GM23338 (cell line): ENCODE results near the gene PANK4. TPM values are rescaled to one million over a fixed set of nuclear protein-coding genes. Genes with fewer than 3 reads are reported as not detected.

Source experiments
- ATAC-seq: fragments of 200-7000 bp; cut with Tn5 transposase; 3 replicates; pipeline ENCODE4 v1.9.1; 2020
- DNase-seq: peaks from one replicate; pipeline ENCODE4 v3.0.0-alpha.2; 2015; ENCODE audit warnings: low spot score
- H2AFZ ChIP-seq: fragments of 200-600 bp; sonication (generic); 2 replicates; pipeline ENCODE4 v1.8.0; 2016; ENCODE audit warnings: antibody characterized with exemption, mild to moderate bottlenecking, moderate library complexity
- H3F3A ChIP-seq: fragments of 200-600 bp; sonication (generic); replicated peaks from 2 replicates; pipeline ENCODE4 v1.8.0; 2017; ENCODE audit warnings: antibody characterized with exemption, mixed run types, low read depth
- H3K27ac ChIP-seq: fragments of 200-600 bp; sonication (generic); 2 replicates; pipeline ENCODE4 v1.6.1; 2016; ENCODE audit warnings: low read depth
- H3K27me3 ChIP-seq: fragments of 200-600 bp; sonication (generic); 2 replicates; pipeline ENCODE4 v1.8.0; 2016; ENCODE audit warnings: mild to moderate bottlenecking, mixed run types, moderate library complexity; ENCODE audit not compliant: insufficient read depth
- H3K36me3 ChIP-seq: fragments of 200-600 bp; sonication (generic); 2 replicates; pipeline ENCODE4 v1.8.0; 2016; ENCODE audit warnings: mild to moderate bottlenecking; ENCODE audit not compliant: insufficient read depth
- H3K4me1 ChIP-seq: fragments of 200-600 bp; sonication (generic); 2 replicates; pipeline ENCODE4 v1.8.0; 2016; ENCODE audit warnings: mild to moderate bottlenecking, moderate library complexity; ENCODE audit not compliant: insufficient read depth
- H3K4me2 ChIP-seq: fragments of 200-600 bp; sonication (generic); 2 replicates; pipeline ENCODE4 v1.7.1; 2017; ENCODE audit warnings: mixed run types
- H3K4me3 ChIP-seq: fragments of 200-600 bp; sonication (generic); 2 replicates; pipeline ENCODE4 v1.6.1; 2016; ENCODE audit warnings: mixed run types
- H3K79me2 ChIP-seq: fragments of 200-600 bp; sonication (generic); replicated peaks from 2 replicates; pipeline ENCODE4 v1.8.0; 2017; ENCODE audit warnings: mild to moderate bottlenecking; ENCODE audit not compliant: insufficient read depth
- H3K9me2 ChIP-seq: fragments of 200-600 bp; sonication (generic); 2 replicates; pipeline ENCODE4 v1.8.0; 2017; ENCODE audit not compliant: insufficient read depth
- H4K20me1 ChIP-seq: fragments of 200-600 bp; sonication (generic); replicated peaks from 2 replicates; pipeline ENCODE4 v1.8.0; 2017; ENCODE audit warnings: mild to moderate bottlenecking; ENCODE audit not compliant: insufficient read depth
- H3K27ac Mint-ChIP-seq: 2 replicates; pipeline ENCODE4 v1.8.0; 2020; ENCODE audit warnings: inconsistent platforms, mild to moderate bottlenecking, moderate library complexity, mixed read lengths
- H3K27me3 Mint-ChIP-seq: 3 replicates; pipeline ENCODE4 v1.8.0; 2022; ENCODE audit warnings: low read depth, mild to moderate bottlenecking, moderate library complexity, mixed read lengths, inconsistent platforms; ENCODE audit not compliant: insufficient read depth, poor library complexity
- H3K36me3 Mint-ChIP-seq: 3 replicates; pipeline ENCODE4 v1.8.0; 2021; ENCODE audit warnings: low read depth, mild to moderate bottlenecking, inconsistent platforms, moderate library complexity, mixed read lengths
- H3K4me1 Mint-ChIP-seq: 3 replicates; pipeline ENCODE4 v1.8.0; 2020; ENCODE audit warnings: mild to moderate bottlenecking, inconsistent platforms, mixed read lengths
- H3K4me3 Mint-ChIP-seq: 3 replicates; pipeline ENCODE4 v1.8.0; 2021; ENCODE audit warnings: moderate library complexity, mild to moderate bottlenecking, inconsistent platforms, mixed read lengths
- H3K9me3 Mint-ChIP-seq: 3 replicates; pipeline ENCODE4 v1.8.0; 2020; ENCODE audit warnings: moderate library complexity, mild to moderate bottlenecking, inconsistent platforms, mixed read lengths
- CREB1 ChIP-seq: fragments of 250-450 bp; sonication (Bioruptor Pico); IDR thresholded peaks from 2 replicates; pipeline ENCODE4 v1.5.0; 2020; ENCODE audit warnings: low read depth, mild to moderate bottlenecking, moderate library complexity
- ETS1 ChIP-seq: IDR thresholded peaks from 2 replicates; pipeline ENCODE4 v1.6.1; 2016; ENCODE audit warnings: antibody characterized with exemption
- EZH2 ChIP-seq: fragments of 200-600 bp; sonication (generic); IDR thresholded peaks from one replicate; pipeline ENCODE4 v1.8.0; 2017; ENCODE audit warnings: antibody characterized with exemption, mild to moderate bottlenecking, low read depth; ENCODE audit not compliant: unreplicated experiment
- EZH2phosphoT487 ChIP-seq: fragments of 200-600 bp; sonication (generic); IDR thresholded peaks from one replicate; pipeline ENCODE4 v1.8.1; 2018; ENCODE audit warnings: antibody characterized with exemption; ENCODE audit not compliant: unreplicated experiment
- JUNB ChIP-seq: IDR thresholded peaks from one replicate; pipeline ENCODE4 v1.6.1; 2016; ENCODE audit warnings: antibody characterized with exemption; ENCODE audit not compliant: unreplicated experiment
- NANOG ChIP-seq: IDR thresholded peaks from 2 replicates; pipeline ENCODE4 v1.6.1; 2016; ENCODE audit warnings: antibody characterized with exemption, borderline replicate concordance
- POLR2AphosphoS5 ChIP-seq: IDR thresholded peaks from 2 replicates; pipeline ENCODE4 v1.6.1; 2016; ENCODE audit warnings: antibody characterized with exemption, low read depth
- STAT1 ChIP-seq: IDR thresholded peaks from one replicate; pipeline ENCODE4 v1.6.1; 2016; ENCODE audit warnings: antibody characterized with exemption; ENCODE audit not compliant: unreplicated experiment
- ZNF114 ChIP-seq: fragments of 250-450 bp; sonication (Bioruptor Pico); IDR thresholded peaks from 2 replicates; pipeline ENCODE4 v1.5.0; 2020; ENCODE audit warnings: mild to moderate bottlenecking, moderate library complexity
- ZNF331 ChIP-seq: fragments of 250-450 bp; sonication (Bioruptor Pico); IDR thresholded peaks from 2 replicates; pipeline ENCODE4 v1.5.0; 2020; ENCODE audit warnings: low read depth, mild to moderate bottlenecking, moderate library complexity
- ZNF462 ChIP-seq: fragments of 250-450 bp; sonication (Bioruptor Pico); IDR thresholded peaks from 2 replicates; pipeline ENCODE4 v1.5.0; 2020; ENCODE audit warnings: mild to moderate bottlenecking, moderate library complexity
- polyA plus RNA-seq: library from polyadenylated mRNA; unstranded; fragments of >200 nt; fragmentation: Nextera tagmentation; extraction: Ambion mirVana; gene quantifications from 2 replicates; pipeline ENCODE4 v1.2.1, GENCODE V29; 2016
- total RNA-seq: library from RNA; depleted of rRNA; stranded (reverse); fragments of >200 nt; shearing (Covaris generic); gene quantifications from 2 replicates; pipeline ENCODE4 v1.2.3, GENCODE V29; 2014
- TF ChIP-seq, protein P1 (sequence below), 2 experiments: fragments of 200-600 bp in 1 of 2; sonication (generic) in 1 of 2; conservative IDR thresholded peaks; 2 replicates each; pipeline versions ENCODE4 v1.5.1 to v1.6.1; 2016 to 2017; ENCODE audit warnings: antibody characterized with exemption in 2 of 2, low read depth in 2 of 2, mild to moderate bottlenecking in 2 of 2, moderate library complexity in 1 of 2
- TF ChIP-seq, protein P2 (sequence below): IDR thresholded peaks from one replicate; pipeline ENCODE4 v1.6.1; 2018; ENCODE audit warnings: antibody characterized with exemption; ENCODE audit not compliant: unreplicated experiment

The PANK4 gene
- total and polyA plus RNA-seq, 2 experiments from 2014 or later: 25.8 to 43.7 TPM

DNA sequence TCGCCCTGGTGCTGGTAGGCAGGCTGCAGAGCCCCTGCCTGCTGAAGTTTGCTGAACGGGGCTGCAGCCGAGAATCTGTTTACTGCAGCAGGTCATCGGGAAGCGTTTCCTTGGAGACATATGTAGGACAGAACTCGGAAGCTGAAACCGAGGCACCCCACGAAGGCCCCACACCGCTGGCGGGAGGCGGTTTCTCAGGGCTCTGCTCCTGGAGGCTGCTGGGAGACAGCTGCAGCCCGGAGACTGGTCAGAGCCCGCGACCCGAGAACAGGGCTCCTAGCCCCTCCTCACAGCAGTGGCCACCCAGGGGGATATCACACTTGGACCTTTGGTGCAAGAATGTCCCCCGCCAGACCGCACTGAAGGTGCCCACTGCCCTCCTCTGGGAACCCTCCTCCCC lies 63.0 kb downstream of the PANK4 start:
- Mint-ChIP-seq H3K36me3 (no peaks in the 10 kb centered on the region), H3K4me3 (no peak overlapping the region), H3K27me3 (peaks cover 5% of the 10 kb centered on the region), H3K9me3 (no peaks in the 10 kb centered on the region), H3K27ac (no peak overlapping the region), H3K4me1 (no peaks in the 10 kb centered on the region)
- TF ChIP-seq STAT1 (no peak), EZH2phosphoT487 (no peak), JUNB (no peak), NANOG (no peak), ZNF114 (CRISPR knock-in tag) (no peak), ZNF462 (CRISPR knock-in tag) (no peak), ZNF331 (no peak), CREB1 (CRISPR knock-in tag) (no peak), ETS1 (no peak), EZH2 (no peak), POLR2AphosphoS5 (no peak)
- TF ChIP-seq, protein P1, sequence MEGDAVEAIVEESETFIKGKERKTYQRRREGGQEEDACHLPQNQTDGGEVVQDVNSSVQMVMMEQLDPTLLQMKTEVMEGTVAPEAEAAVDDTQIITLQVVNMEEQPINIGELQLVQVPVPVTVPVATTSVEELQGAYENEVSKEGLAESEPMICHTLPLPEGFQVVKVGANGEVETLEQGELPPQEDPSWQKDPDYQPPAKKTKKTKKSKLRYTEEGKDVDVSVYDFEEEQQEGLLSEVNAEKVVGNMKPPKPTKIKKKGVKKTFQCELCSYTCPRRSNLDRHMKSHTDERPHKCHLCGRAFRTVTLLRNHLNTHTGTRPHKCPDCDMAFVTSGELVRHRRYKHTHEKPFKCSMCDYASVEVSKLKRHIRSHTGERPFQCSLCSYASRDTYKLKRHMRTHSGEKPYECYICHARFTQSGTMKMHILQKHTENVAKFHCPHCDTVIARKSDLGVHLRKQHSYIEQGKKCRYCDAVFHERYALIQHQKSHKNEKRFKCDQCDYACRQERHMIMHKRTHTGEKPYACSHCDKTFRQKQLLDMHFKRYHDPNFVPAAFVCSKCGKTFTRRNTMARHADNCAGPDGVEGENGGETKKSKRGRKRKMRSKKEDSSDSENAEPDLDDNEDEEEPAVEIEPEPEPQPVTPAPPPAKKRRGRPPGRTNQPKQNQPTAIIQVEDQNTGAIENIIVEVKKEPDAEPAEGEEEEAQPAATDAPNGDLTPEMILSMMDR (conservative IDR thresholded peaks at IDR 0.05; ENCODE audit: low read depth in 2 of 2): no peak
- TF ChIP-seq, protein P2, sequence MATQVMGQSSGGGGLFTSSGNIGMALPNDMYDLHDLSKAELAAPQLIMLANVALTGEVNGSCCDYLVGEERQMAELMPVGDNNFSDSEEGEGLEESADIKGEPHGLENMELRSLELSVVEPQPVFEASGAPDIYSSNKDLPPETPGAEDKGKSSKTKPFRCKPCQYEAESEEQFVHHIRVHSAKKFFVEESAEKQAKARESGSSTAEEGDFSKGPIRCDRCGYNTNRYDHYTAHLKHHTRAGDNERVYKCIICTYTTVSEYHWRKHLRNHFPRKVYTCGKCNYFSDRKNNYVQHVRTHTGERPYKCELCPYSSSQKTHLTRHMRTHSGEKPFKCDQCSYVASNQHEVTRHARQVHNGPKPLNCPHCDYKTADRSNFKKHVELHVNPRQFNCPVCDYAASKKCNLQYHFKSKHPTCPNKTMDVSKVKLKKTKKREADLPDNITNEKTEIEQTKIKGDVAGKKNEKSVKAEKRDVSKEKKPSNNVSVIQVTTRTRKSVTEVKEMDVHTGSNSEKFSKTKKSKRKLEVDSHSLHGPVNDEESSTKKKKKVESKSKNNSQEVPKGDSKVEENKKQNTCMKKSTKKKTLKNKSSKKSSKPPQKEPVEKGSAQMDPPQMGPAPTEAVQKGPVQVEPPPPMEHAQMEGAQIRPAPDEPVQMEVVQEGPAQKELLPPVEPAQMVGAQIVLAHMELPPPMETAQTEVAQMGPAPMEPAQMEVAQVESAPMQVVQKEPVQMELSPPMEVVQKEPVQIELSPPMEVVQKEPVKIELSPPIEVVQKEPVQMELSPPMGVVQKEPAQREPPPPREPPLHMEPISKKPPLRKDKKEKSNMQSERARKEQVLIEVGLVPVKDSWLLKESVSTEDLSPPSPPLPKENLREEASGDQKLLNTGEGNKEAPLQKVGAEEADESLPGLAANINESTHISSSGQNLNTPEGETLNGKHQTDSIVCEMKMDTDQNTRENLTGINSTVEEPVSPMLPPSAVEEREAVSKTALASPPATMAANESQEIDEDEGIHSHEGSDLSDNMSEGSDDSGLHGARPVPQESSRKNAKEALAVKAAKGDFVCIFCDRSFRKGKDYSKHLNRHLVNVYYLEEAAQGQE: no peak
- no peak for ATAC-seq
- no peaks in the 10 kb centered on the region for H3K9me2 ChIP-seq
- no peak overlapping the region for H3K4me3 ChIP-seq
- H3K4me1 ChIP-seq: no peaks in the 10 kb centered on the region
- no peaks in the 10 kb centered on the region for H3K36me3 ChIP-seq
- no peaks in the 10 kb centered on the region for H3K79me2 ChIP-seq
- H3K4me2 ChIP-seq: no peak overlapping the region
- DNase-seq: no peak
- no peaks in the 10 kb centered on the region for H3F3A ChIP-seq
- no peak overlapping the region for H2AFZ ChIP-seq
- no peaks in the 10 kb centered on the region for H3K27me3 ChIP-seq
- no peak overlapping the region for H3K27ac ChIP-seq
- H4K20me1 ChIP-seq: no peaks in the 10 kb centered on the region
